ENCODE results near the gene NUMA1. TPM values are rescaled to one million over a fixed set of nuclear protein-coding genes. Genes with fewer than 3 reads are reported as not detected.

The NUMA1 gene
- total and polyA plus RNA-seq, 4 donors: 19.5 to 93.2 (median 42.1) TPM

- TF ChIP-seq REST (IDR thresholded peaks at IDR 0.05): no peak
Measured at GRCh38 chr11:72102946-72103753, 22.8 kb upstream of the NUMA1 start, which contains the start of gene LAMTOR1 (continued).

- no peaks in the 10 kb centered on the region for H3K9me3 ChIP-seq (ENCODE audit: control insufficient read depth in 4 of 4, low read length in 3 of 4)
- peak overlapping the region; percentile 70 to 98 (median 95) for H3K4me3 ChIP-seq (ENCODE audit: low read depth in 1 of 3, low read length in 3 of 3)
- TF ChIP-seq SP1 (IDR thresholded peaks at IDR 0.05): no peak
- TF ChIP-seq MAX (IDR thresholded peaks at IDR 0.05): no peak
- TF ChIP-seq GABPA (IDR thresholded peaks at IDR 0.05 in 1 of 2, conservative IDR thresholded peaks at IDR 0.05 in 1 of 2): no peak
- TF ChIP-seq ZBTB33 (IDR thresholded peaks at IDR 0.05): no peak
- no peak for TF ChIP-seq REST (IDR thresholded peaks at IDR 0.05)
- no peak for TF ChIP-seq FOXA1 (IDR thresholded peaks at IDR 0.05)
- no peak for TF ChIP-seq HNF4A (conservative IDR thresholded peaks at IDR 0.05)
- no peak for TF ChIP-seq CTCF (IDR thresholded peaks at IDR 0.05; ENCODE audit: low read depth, low read length, missing input control)
- TF ChIP-seq FOXA2 (IDR thresholded peaks at IDR 0.05): no peak
- no peak for TF ChIP-seq RAD21 (IDR thresholded peaks at IDR 0.05)
- no peak for TF ChIP-seq JUND (IDR thresholded peaks at IDR 0.05)
- no peak for TF ChIP-seq NR2F2 (IDR thresholded peaks at IDR 0.05)
- no peak for TF ChIP-seq YY1 (IDR thresholded peaks at IDR 0.05)
- TF ChIP-seq ATF3 (IDR thresholded peaks at IDR 0.05): no peak
- TF ChIP-seq EGR1 (IDR thresholded peaks at IDR 0.05; ENCODE audit: low read depth in 2 of 2): no peak
- no peak for DNase-seq (ENCODE audit: low spot score)
- H3K36me3 ChIP-seq (ENCODE audit: control insufficient read depth in 4 of 4, insufficient read depth in 3 of 4, low read depth in 1 of 4, low read length in 3 of 4): peaks cover 7 to 17% (median 13%) of the 10 kb centered on the region in 4 donors
- H3K27ac ChIP-seq (ENCODE audit: low read depth in 1 of 2, low read length in 2 of 2): peak overlapping the region; percentile 86 to 92
- peak overlapping the region; percentile 76 to 97 for H3K9ac ChIP-seq (ENCODE audit: low read depth in 1 of 2, low read length in 2 of 2)
- no peaks in the 10 kb centered on the region for H3K27me3 ChIP-seq (ENCODE audit: control insufficient read depth in 4 of 4, insufficient read depth in 4 of 4, low read length in 3 of 4)
- H3K4me1 ChIP-seq (ENCODE audit: control insufficient read depth in 4 of 4, insufficient read depth in 4 of 4, low read length in 3 of 4): peaks cover 5 to 36% (median 29%) of the 10 kb centered on the region in 4 donors
- WGBS: 1% methylated on average over 9 of the region's 9 CpGs
Measured at GRCh38 chr11:72102631-72102945, 22.2 kb upstream of the NUMA1 start.

Data from liver (tissue), 9 donors.